GM18861 (cell line): ENCODE measurements around the gene ACVR1C.
A peak's percentile ranks its signal among the peaks of the same experiment; 100 is the strongest.

Source experiments
- ATAC-seq: cut with Tn5 transposase; IDR thresholded peaks from one replicate; pipeline ENCODE4 v1.9.1; 2021; ENCODE audit not compliant: unreplicated experiment

ACVR1C gene

GRCh38 chr2:157500334-157500733 is 128.3 kb downstream of the ACVR1C start:
- ATAC-seq = no peak

GRCh38 chr2:157498483-157498882 is 130.2 kb downstream of the ACVR1C start:
- no peak for ATAC-seq

GRCh38 chr2:157497638-157498314 is 130.9 kb downstream of the ACVR1C start:
- ATAC-seq = peak; percentile 96

- peak; percentile 99 for ATAC-seq
These were observed 136.4 kb downstream of the ACVR1C start for GRCh38 chr2:157492189-157492773.

GRCh38 chr2:157489983-157490382 is 138.7 kb downstream of the ACVR1C start:
- no peak for ATAC-seq

GRCh38 chr2:157488877-157489276 is 139.8 kb downstream of the ACVR1C start:
- ATAC-seq = no peak

GRCh38 chr2:157487747-157488146 is 140.9 kb downstream of the ACVR1C start:
- no peak for ATAC-seq

- no peak for ATAC-seq
These were observed 141.4 kb downstream of the ACVR1C start for GRCh38 chr2:157487271-157487610.

GRCh38 chr2:157486596-157487270 is 141.9 kb downstream of the ACVR1C start:
- no peak for ATAC-seq

GRCh38 chr2:157480182-157480961 is 148.3 kb downstream of the ACVR1C start:
- peak; percentile 75 for ATAC-seq

GRCh38 chr2:157479081-157480027 is 149.3 kb downstream of the ACVR1C start:
- no peak for ATAC-seq

GRCh38 chr2:157477919-157478318 is 150.7 kb downstream of the ACVR1C start:
- ATAC-seq = no peak

GRCh38 chr2:157476953-157477709 is 151.5 kb downstream of the ACVR1C start:
- ATAC-seq = no peak
